ENCODE results near the gene RPL29. TPM values are rescaled to one million over a fixed set of nuclear protein-coding genes. Genes with fewer than 3 reads are reported as not detected.

Gene RPL29
- total RNA-seq, 1 donor from 2014 or later: 952 TPM

DNA sequence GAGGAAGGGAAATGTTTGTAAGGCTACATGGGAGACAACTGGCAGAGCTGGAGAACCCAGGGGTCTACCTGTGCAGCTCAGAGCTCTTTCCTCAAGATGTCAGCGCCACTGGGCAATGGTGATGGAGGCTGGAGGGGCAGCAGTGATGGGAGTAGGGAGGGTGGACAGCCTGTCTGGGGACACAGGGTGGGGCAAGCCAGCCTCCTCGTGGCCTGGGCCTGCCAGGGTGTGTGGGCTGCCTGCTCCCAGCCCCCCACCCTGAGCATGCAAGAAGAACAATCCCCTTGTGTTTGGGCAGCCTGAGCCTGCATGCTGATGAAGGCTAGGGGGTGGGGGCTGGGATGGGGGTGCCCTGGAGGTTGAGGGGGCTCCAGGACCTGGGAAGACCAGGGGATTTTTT, 29.7 kb downstream of the RPL29 start:
- DNase-seq (ENCODE audit: low read depth in 2 of 2): no peak

DNA sequence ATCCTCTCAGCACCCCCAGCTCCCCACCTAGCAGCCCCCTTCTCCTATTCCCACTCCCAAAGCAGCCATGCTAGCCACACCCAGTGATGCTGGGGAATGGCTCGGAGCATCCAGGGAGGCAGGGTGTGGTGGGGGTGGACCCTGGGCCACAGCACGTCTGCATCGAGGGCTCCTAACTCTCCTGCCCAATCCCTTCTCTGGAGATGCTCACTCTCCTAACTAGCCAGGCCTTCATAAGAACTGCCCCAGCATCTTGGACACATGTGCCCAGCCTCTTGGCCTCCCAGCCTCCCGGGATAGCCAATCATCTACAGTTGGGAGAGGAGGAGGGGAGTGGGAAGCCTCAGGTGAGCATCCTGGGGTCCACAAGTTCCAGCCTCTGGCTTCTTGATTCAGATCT, 31.2 kb downstream of the RPL29 start:
- DNase-seq (ENCODE audit: low read depth in 2 of 2): no peak

DNA sequence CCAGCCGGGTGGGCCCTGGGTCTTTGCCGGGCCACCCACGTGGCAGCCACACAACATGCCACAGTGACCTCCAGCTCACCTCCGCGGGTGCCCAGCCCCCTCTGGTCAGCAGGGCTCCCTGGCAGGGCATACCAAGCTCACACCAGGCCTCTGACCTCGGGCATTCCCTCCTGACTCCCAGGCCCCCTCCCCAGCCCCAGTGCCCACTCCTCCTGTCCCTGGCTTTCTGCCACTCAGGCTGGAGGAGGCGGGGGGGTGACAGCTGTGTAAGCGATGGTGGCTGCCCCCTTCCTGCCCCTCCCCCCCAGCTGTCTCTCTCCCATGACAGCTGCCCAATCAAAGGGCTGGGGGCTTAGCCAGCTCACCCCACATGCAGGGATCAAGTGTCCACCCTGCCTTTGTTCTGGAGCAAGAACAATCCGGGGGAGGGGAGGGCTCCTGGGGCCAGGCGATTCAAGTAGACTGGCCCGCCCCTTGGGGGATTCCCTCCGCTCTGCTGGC, 31.7 kb downstream of the RPL29 start:
- DNase-seq (ENCODE audit: low read depth in 2 of 2): no peak

DNA sequence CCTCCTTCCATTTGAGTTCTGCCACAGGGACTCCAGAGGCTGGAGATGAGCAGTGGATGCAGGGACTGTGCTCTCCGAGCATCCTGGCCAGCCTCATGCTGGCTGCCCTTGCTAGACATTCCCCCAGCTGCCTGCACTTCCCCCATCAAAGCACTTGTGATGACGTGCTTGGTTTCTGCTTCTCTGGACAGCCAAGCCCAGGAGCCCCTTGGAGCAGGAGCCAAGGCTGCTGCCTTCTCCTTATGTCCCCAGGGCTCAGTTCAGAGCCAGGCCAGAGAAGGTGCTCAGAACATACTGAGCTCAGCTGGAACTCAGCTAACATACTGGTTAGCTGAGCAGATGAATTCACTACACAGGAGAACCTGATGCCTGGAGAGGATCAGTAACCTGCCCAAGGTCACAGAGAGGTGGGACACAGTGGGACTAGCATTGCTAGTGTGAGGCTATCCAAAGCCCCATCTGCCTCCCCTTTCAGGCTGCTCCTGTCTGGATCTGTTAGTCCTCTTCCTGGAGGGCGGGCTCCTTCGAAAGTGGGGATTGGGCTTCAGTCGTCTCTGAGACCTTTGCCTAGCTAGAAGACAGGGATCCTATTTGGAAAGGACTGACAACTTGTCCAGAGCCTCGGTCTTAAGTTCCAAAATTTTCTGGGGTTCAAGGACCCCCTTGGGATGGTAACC, 32.7 kb downstream of the RPL29 start:
- DNase-seq (ENCODE audit: low read depth in 2 of 2): no peak

DNA sequence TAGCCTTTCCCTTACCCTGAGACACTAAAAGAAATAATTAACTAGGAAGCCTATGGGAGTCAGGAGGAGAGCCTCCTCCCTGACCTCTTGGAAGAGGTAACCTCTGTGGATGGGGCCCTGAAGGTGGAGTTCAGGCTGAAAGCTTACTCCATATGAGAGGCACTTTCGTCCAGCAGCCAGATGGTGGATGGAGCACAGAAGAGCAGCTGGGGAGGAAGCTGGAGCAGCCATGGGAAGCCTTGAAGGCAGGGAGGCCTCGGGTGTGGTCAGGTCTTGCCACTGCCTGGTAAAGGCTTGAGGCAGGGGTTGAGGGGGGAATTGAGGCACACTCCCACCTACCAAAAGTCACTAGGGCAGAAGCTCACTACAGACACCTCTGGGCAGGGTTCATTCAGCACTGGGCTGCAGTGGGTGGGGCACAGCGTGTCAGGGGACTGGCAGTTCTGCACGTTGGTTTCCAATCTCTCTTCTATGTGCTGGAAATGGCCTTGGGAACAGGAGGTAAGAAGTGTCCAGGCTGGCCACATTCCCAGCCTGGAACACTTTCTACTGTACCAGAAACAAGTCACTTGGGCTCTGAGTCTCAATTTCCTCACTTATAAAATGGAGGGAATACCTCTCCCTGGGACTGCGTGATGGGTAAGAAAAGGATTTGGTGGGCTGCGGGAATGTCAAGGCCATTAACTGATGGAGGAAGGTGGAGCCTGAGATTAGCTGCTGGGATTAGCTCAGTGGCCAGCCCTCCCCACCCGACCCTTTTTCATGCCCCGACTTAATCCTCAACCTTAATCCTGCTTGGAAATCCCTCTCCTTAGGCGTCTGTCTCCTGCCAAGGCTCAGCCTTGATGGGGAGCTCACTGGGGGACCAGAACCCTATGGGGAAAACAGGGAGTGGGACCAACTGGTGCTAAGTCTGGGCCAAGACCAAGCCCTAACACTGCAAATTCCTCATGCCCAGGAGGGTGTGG, 33.8 kb downstream of the RPL29 start:
- no peak for DNase-seq (ENCODE audit: low read depth in 2 of 2)

DNA sequence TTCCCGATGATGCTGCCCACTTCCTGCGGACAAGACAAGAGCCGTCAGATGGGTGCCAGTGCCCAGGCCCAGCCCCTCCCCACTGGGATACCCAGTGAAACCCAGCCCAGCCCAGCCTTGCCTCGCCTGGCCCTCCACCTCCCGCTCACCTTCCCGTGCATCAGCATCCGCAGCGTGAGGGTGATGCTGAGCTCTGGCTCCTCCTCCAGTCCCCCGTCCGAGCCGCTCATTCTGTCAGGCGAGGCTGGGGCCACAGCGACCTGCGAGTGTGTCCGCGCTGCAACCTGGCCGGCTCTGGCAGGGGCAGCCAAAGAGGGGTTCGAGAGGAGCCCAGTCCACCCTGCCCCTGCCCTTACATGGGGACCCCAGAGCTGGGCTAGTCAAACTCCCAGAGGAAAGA, 34.7 kb downstream of the RPL29 start:
- DNase-seq (ENCODE audit: low read depth in 2 of 2): no peak

DNA sequence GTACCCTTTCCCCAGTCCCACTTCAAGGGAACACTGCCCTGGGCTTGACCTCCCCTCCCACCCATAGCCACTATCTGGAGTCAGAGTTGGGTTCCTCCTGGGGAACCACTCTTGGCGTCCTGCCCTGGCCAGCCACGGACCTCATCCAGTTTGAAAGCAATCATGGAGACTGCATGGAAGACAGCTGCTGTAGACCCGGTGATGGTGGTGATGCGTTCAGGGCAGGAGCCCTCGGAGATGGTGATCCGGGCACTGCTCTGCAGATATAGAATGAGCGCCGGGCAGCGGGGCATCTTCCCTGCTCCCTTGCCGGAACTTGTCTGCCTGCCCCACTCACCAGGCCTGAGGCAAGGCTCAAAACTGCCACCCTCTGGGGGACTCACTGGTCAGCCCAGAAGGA, 35.3 kb downstream of the RPL29 start:
- DNase-seq (ENCODE audit: low read depth in 2 of 2): no peak

DNA sequence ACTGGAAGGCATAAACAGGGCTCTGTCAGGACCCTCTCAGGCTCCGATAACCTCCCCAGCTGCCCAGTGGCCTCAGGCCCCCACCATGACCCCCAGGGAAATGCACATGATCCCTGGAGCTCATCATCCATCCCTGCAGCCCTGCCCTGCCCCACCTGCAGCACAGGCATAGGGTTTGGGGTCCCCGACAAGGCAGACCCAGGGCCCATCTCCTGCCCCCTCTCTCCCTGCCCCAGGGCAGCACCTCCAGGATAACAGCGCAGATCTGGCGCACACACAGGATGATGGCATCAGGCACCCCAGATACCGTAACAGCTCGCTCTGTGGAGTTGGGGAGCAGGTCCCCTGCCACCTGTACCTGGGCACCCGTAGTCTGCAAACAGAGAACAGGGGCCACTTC, 36.0 kb downstream of the RPL29 start:
- DNase-seq (ENCODE audit: low read depth in 2 of 2): no peak

DNA sequence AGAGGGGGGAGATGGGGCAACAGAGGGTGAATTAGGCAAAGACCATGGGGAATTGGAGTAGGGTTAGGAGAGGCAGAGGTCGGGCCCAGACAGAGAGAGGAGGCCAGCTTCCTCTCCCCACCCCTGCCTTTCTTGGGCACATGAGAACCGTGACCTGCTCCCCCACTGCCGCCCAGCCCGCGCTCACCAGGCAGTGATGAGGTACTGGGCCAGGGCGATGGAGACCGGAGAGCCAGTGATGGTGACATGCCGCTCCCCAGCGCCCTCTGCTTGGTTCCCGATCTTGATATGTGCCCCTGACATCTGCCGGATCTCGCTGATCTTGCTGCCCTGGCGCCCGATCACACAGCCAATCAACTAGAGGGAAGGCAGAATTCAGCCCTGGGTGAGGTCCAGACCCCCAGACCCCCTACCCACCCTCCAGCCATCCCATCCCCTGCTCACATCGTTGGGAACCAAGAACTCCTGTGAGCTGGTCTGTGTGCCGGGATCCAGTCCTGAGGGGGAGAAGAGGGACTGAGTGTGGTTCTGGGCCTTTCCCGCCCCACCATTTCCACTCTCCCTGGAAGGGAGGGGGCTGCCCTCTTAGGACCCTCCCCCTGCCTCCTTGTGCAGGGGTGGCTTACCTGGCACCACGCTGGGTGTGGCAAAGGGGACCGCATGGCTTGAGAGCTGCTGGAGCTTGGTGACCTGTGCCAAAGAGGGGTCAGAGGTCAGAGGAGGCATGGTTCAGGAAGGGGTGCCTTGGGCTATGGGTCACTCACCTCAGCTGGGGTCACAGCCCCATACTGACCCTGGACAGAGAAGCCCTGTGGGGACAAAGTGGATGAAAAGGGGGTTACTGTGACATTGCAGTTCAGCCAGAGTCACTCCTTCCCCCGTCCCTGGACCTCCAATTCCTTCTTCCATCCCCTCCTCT, 36.8 kb downstream of the RPL29 start:
- no peak for DNase-seq (ENCODE audit: low read depth in 2 of 2)

DNA sequence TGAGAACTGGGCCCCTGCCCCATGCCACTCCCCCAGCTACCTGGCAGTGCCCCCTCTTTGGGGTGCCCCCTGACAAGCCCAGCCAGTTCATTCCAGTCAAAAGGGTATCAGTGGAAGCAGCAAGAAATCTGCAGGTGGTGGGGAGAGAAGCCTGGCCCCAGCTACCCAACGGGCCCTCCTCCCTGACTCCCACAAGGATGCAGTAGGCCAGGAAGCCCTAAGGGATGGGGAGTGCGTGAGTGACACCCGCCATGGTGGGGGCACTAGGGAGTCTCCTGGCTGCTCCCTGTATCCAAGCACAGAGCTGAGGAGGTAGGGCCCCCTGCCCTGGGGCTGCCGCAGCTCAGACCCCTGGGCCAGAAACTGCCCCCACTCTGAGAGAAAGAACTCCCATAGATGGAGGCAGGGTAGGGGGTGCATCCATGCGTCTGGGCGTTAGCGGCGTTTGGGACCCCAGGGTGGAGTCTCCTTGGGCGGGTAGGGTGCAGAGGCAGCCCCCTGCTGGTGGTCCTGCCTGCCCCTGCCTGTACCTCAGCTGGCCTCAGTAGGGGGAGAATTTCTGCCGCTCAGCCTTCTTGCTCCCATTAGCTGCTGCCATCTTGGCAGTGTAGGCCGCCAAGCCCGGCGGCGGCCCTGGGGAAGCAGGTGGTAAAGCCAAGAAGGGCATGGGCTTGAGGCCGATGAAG, 38.0 kb downstream of the RPL29 start:
- DNase-seq (ENCODE audit: low read depth in 2 of 2): no peak

DNA sequence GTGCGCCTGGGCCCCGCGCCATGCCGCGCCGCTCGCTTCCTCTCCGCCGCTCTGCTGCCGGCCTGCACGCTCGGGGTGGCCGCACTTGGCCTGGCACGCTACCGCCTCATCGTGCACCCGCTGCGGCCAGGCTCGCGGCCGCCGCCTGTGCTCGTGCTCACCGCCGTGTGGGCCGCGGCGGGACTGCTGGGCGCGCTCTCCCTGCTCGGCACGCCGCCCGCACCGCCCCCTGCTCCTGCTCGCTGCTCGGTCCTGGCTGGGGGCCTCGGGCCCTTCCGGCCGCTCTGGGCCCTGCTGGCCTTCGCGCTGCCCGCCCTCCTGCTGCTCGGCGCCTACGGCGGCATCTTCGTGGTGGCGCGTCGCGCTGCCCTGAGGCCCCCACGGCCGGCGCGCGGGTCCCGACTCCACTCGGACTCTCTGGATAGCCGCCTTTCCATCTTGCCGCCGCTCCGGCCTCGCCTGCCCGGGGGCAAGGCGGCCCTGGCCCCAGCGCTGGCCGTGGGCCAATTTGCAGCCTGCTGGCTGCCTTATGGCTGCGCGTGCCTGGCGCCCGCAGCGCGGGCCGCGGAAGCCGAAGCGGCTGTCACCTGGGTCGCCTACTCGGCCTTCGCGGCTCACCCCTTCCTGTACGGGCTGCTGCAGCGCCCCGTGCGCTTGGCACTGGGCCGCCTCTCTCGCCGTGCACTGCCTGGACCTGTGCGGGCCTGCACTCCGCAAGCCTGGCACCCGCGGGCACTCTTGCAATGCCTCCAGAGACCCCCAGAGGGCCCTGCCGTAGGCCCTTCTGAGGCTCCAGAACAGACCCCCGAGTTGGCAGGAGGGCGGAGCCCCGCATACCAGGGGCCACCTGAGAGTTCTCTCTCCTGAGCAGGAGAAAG, 39.6 kb downstream of the RPL29 start:
- peak; percentile 26 to 73 for DNase-seq (ENCODE audit: low read depth in 2 of 2)

DNA sequence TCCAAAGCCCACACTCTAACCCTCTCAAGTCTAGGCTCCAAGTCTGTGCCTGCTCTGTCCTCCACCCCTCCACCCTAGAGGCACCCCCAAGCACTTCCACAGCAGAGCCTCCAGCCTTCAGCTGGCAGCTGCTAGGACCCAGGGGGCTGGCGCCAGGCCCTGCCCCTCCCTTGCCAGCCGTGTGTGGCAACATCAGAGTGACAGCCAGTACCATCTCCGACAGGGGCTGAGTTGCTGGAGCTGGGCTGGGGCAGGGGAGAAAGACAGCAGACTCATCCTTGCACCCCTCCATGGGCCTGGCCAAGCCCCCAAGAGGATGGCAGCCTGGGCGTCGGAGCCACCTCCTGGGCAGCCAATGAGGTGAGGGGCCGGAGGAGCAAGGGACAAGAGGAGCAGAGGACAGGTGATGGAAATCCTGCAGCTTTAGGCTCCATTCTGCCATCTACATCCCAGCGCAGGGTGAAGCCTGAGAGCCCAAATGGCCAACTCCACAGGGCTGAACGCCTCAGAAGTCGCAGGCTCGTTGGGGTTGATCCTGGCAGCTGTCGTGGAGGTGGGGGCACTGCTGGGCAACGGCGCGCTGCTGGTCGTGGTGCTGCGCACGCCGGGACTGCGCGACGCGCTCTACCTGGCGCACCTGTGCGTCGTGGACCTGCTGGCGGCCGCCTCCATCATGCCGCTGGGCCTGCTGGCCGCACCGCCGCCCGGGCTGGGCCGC, 40.4 kb downstream of the RPL29 start, which contains the start of gene GPR62:
Gene GPR62 (plus strand): TSS at position 207 of the 718 bp plus-strand sequence. CDS start 272 bp downstream, at position 479.
- no peak for DNase-seq (ENCODE audit: low read depth in 2 of 2)

DNA sequence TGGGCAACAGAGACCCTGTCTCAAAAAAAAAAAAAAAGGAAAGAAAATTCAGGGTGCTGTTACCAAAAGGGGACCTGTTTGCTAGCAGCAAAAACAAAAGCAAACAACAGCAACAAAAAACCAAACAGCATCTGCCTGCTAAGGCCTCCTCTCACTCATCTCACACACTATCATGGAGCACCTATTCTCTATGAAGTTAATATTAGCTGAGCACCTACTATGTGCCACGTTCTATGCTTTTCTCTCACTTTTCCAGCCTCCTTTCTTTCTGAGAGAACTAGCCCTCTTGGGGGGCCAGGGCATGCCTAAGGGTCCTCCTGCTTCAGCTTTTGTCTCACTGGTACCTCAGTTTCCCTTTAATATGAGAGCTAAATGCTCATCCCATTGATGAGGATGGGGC, 41.0 kb downstream of the RPL29 start:
- DNase-seq (ENCODE audit: low read depth in 2 of 2): no peak

DNA sequence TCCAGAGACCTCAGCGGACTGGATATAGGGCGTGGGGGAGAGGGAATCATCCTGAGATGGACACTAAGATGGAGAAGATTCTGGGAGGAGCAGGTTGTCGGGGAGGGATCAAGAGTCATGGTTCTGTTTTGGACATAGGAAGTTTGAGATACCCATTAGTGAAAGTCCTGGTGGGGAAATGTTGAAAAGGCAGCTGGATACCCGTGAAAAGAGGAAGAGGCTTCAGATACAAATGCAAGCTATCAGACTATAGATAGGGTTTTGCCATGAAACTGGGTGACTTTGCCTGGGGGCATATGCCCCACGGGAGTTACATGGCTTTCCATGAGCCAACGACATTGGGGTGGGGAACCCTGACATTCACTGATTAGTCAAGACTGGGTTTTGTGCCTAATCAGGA, 41.6 kb downstream of the RPL29 start:
- no peak for DNase-seq (ENCODE audit: low read depth in 2 of 2)

DNA sequence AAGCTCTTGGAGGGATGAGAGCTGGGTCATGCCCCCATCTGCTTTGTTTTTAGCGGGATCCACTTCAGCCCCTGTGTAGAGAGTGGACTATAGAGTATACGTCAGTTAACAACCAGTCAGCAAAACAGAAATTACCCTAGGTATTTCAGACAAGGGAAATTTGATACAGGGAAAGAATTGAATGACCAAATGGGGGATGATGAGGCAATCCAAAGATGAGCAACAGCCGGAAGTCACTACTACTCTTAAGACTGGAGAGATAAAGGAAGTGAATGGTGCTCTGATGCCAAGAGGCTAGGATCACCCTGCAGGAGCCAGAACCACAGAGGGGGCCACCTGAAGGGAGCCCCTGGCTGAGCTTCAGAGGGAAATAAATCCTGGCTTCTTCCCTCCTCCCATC, 42.2 kb downstream of the RPL29 start:
- no peak for DNase-seq (ENCODE audit: low read depth in 2 of 2)

DNA sequence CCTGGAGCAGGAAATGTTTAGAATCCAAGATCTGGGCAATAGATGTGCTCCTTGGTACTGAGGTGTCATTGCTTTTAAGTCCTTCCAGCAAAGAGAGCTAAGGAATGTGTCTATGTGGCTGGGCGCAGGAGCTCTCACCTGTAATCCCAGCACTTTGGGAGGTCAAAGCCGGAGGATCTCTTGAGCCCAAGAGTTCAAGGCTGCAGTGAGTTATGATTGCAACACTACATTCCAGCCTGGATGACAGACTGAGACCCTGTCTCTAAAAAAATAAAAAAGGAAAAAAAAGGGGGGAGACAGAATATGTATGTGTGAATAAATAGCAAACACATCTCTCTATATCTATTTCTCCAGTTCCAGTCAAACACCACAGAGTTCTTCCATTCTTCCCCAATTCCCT, 44.8 kb downstream of the RPL29 start:
- no peak for DNase-seq (ENCODE audit: low read depth in 2 of 2)

DNA sequence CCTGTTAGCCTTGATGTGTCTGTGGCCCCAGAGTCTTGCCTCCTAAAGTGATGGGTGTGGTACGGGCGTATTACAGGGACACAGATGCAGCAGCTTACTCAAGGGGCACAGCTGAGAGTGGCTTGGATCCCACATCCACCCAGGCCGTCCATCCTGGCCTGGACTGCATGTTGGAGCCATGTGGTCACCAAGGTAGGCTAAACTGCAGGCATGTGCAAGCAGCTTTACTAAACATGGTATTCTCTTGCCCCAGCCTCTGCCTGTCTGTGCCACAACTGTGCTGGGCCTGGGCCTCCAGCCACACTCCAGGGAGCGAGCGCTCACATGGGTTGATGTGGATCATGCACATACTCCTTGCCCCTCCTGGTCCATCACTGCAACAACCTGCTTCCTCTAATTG, 46.6 kb downstream of the RPL29 start:
- no peak for DNase-seq (ENCODE audit: low read depth in 2 of 2)

DNA sequence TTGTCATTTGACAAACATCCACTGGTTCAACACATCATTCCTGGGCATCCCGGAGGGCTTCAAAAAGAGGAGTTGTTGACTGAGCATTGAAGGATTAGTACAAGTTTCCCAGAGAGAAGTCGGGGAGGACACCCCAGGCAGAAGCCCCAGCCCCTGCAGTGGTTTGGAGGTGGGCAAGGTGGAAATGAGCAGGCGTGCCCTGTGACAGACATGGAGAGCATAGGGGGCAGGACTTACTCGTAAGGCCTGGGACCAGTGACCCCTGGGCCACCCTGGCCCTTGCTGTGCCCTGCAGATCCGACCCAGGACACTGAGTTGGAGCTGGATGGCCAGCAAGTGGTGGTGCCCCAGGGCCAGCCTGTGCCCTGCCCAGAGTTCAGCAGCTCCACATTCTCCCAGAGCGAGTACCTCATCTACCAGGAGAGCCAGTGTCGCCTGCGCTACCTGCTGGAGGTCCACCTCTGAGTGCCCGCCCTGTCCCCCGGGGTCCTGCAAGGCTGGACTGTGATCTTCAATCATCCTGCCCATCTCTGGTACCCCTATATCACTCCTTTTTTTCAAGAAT, 47.6 kb downstream of the RPL29 start:
- DNase-seq (ENCODE audit: low read depth in 2 of 2): no peak

Data from dermis microvascular lymphatic vessel endothelial cell (primary cell).